GM12891 (cell line): ENCODE measurements around the gene LCLAT1.
"Not testable (repeated sequence)": the region's sequence is repeated elsewhere in the genome, so short reads cannot be mapped to it uniquely, and the experiment has no call there.

ENCODE experiments used
- DNase-seq: peaks from one replicate; pipeline ENCODE4 v3.0.0; 2011; ENCODE audit warnings: low spot score; ENCODE audit not compliant: insufficient read length
- FAIRE-seq: peaks from 2 replicates; lab custom pipeline; 2011; peaks lifted over from hg19 to GRCh38; lab: Jason Lieb, UNC
- PAX5 ChIP-seq: IDR thresholded peaks from 2 replicates; pipeline ENCODE4 v1.6.1; 2011; ENCODE audit warnings: low read length, moderate library complexity, mild to moderate bottlenecking; ENCODE audit not compliant: insufficient read depth, severe bottlenecking
- POLR2A ChIP-seq: IDR thresholded peaks from 2 replicates; pipeline ENCODE4 v1.6.1; 2011; ENCODE audit warnings: low read depth, low read length, control low read depth
- POLR2AphosphoS5 ChIP-seq: IDR thresholded peaks from 2 replicates; pipeline ENCODE4 v1.6.1; 2011; ENCODE audit warnings: low read depth, low read length, control low read depth
- POU2F2 ChIP-seq: IDR thresholded peaks from 2 replicates; pipeline ENCODE4 v1.6.1; 2011; ENCODE audit warnings: low read depth, mild to moderate bottlenecking, control low read depth, low read length, moderate library complexity
- SPI1 ChIP-seq: IDR thresholded peaks from 2 replicates; pipeline ENCODE4 v1.6.1; 2011; ENCODE audit warnings: low read depth, low read length, control low read depth
- TAF1 ChIP-seq: IDR thresholded peaks from 2 replicates; pipeline ENCODE4 v1.6.1; 2011; ENCODE audit warnings: low read depth, low read length, control low read depth

Gene LCLAT1

DNA sequence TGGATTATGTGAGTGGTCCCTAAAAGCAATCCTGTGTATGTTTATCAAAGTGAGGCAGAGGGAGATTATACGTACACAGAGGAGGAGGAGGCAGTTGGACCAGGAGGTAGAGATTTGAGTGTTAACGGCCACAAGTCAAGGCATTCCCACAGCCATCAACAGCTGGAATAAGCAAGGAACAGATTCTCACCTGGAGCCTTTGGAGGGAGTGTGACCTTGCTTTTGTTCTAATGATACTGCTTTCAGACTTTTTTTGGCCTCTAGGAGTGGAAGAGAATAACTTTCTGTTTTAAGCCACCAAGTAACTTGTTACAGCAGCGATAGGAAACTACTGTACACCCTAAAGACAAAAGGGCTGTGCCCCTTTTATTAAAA is 18.1 kb downstream of the LCLAT1 start:
- TF ChIP-seq TAF1 (no peak), POLR2A (no peak), PAX5 (no peak), POLR2AphosphoS5 (no peak), SPI1 (no peak), POU2F2 (no peak)
- FAIRE-seq (peak; percentile 16), DNase-seq (no peak)

DNA sequence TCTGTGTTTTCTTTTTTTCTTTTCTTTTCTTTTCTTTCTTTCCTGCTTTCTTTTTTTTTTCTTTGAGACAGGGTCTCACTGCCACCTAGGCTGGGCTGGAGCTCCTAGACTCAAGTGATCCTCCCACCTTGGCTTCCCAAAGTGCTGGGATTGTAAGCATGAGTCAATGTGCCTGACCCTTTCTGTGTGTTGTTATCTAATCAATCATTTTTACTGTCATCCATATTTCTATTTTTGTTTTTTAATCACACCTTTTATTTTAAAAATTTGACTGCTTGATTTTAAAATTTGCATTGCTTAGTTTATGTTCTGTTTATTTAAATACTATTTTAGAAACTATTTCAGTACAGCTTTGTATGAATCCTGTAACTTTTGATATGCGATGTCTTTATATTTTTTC is 19.2 kb downstream of the LCLAT1 start:
- FAIRE-seq (no peak), DNase-seq (no peak)
- TF ChIP-seq POLR2AphosphoS5 (no peak), PAX5 (no peak), TAF1 (no peak), SPI1 (no peak), POLR2A (no peak), POU2F2 (no peak)

DNA sequence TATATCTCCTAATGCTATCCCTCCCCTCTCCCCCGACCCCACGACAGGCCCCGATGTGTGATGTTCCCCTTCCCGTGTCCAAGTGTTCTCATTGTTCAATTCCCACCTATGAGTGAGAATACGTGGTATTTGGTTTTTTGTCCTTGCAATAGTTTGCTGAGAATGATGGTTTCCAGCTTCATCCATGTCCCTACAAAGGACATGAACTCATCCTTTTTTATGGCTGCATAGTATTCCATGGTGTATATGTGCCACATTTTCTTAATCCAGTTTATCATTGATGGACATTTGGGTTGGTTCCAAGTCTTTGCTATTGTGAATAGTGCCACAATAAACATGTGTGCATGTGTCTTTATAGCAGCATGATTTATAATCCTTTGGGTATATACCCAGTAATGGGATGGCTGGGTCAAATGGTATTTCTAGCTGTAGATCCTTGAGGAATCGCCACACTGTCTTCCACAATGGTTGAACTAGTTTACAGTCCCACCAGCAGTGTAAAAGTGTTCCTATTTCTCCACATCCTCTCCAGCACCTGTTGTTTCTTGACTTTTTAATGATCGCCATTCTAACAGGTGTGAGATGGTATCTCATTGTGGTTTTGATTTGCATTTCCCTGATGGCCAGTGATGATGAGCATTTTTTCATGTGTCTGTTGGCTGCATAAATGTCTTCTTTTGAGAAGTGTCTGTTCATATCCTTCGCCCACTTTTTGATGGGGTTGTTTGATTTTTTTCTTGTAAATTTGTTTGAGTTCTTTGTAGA is 20.2 kb downstream of the LCLAT1 start:
- DNase-seq, FAIRE-seq: not testable (repeated sequence)

DNA sequence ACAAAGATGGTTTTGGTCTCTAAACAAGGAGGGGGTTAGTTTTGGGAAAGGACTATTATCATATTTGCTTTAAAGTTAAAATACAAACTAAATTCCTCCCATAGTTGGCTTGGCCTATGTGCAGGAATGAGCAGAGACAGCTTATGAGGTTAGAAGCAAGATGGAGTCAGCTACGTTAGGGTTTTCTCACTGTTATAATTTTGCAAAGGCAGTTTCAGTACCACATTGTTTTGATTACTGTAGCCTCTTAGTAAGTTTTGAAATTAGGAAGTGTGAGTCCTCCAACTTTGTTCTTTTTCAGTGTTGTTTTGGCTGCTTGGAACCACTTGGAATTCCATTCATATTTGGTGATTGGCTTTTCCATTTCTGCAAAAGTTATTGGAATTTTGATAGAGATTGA is 23.4 kb downstream of the LCLAT1 start:
- DNase-seq (no peak), FAIRE-seq (no peak)
- TF ChIP-seq POLR2AphosphoS5 (no peak), SPI1 (no peak), TAF1 (no peak), PAX5 (no peak), POLR2A (no peak), POU2F2 (no peak)

DNA sequence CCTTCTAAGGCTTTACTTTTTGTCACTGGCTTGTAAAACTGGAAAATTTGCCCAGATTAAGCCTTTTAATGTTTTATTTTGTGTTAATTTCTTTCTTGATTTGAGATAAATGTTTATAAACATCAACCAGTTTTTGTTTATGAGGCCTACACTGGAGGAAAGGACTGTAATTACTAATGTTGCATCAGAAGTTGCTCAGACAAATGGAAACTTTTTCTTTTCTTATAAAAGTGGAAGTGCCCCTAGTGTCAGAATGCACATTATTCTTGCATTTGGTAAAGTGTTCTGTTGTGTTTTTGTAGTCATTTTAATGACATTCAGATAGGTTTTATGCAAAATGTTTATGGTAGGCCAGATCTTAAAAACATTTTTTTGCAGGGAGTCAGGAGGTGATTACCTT is 25.3 kb downstream of the LCLAT1 start:
- FAIRE-seq = no peak
- no peak for DNase-seq
- TF ChIP-seq POLR2A (no peak), SPI1 (peak; percentile 64)

DNA sequence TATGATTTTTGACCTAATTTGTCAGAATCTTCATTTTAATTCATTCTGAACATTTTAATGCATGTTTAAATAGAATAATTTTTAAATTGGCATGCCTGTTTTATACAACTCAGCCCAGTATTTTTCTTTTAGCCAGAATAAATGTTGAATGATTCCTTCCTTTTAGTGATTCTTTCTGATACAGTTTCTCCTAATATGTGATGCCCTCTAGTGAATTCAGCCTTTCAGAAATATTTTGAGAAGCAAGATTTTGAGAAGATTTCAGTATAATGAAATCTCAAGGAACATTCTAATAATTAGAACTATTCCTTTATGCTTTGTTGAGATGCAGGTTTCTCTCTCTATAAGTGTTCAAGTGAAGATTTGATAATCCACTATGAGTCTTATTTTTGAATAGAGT is 28.5 kb downstream of the LCLAT1 start:
- TF ChIP-seq POU2F2 (no peak), PAX5 (no peak), SPI1 (no peak), POLR2AphosphoS5 (no peak), POLR2A (no peak)
- DNase-seq (no peak), FAIRE-seq (no peak)

DNA sequence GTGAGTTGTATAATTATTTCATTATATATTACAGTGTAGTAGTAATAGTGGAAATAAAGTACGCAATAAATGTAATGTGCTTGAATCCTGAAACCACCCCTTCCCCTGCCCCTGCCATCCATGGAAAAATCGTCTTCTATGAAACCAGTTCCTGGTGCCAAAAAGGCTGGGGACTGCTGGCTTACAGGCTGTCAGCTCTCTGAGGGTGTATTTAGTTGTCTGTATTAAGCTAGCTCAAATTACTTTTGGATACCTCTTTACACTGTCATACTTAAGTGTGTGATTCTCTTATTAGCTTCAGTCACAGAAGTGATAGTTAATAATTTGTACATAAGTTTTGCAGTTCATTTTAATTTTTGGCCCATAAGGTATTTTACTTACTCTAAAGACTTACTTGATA is 29.6 kb downstream of the LCLAT1 start:
- DNase-seq (no peak), FAIRE-seq (no peak)
- no peak for TF ChIP-seq PAX5

DNA sequence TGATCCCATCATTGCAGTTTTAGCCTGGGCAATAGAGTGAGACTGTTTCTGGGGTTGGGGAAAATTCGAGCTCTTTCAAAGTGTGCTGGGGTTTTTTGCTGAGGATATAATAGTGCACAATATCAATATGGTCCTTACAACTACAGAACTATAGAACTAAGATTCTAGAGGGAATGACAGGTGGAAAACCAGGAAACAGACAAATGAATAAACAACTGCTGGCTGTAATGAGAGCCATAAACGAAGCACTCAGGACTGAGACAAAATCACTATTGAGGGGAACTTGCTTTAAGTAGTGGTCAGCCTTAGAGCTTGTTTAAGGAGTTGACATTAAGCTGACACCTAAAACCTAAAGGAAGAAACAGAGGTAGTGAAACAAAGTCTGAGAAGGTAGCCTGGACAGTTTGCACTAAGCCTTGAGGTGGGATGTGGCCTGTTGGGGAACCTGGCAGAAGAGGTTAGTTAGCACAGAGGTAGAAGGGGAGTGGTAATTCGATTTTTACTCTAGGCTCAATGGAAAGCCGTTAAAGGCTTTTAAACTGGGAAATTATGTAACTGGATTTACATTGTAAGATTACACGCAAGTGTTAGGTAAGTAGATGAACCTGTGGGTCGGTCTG is 33.8 kb downstream of the LCLAT1 start:
- no peak for TF ChIP-seq POLR2A
- no peak for TF ChIP-seq SPI1
- TF ChIP-seq POU2F2 = no peak
- no peak for TF ChIP-seq PAX5
- TF ChIP-seq POLR2AphosphoS5 = no peak
- TF ChIP-seq TAF1 = no peak
- FAIRE-seq (peak; percentile 28), DNase-seq (no peak)

DNA sequence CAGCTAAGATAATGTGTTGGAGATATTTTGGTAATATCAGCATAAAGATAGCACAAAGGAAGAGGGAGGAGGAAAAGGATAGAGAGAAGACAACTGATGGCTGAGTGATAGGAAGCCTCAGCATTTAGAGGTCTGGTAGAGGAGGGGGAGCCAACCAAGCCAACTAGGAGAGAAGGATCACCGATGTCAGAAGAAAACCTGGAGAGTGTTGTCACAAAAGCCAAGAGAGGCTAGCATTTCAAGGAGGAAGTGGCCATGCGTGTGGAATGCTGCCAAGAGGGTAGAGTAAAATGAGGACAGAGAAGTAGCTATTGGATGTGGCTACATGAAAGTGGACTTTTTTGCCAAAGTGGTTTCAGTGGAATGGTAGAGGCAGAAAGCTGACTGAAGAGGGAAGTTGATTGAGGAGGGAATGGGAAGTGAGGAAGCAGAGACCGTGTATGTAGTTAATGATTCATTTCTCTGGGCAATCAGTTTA is 34.3 kb downstream of the LCLAT1 start:
- TF ChIP-seq TAF1 = no peak
- no peak for TF ChIP-seq POU2F2
- no peak for TF ChIP-seq PAX5
- no peak for TF ChIP-seq POLR2AphosphoS5
- TF ChIP-seq SPI1 = no peak; the same call in 1 of the 2 replicates
- no peak for TF ChIP-seq POLR2A
- FAIRE-seq (peak; percentile 66), DNase-seq (no peak)

DNA sequence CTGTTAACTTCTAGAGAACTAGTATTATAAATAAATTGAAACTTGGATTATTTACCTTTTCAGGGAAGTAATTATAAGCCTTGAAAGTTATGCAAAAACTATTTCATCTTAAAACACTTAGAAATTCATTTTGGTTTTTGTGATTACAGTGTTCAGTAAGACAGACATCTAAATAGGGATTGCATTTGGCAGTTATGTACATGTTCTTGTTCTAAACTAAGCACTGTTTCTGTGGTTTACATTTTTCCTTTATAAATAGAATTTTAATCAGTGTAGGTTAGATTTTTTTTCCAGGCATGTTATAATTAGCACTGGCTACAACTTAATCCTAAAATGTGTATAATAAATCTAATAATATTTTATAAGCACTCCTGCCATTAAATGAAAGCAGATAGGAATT is 35.0 kb downstream of the LCLAT1 start:
- FAIRE-seq = no peak
- no peak for DNase-seq
- TF ChIP-seq POLR2A = no peak
- no peak for TF ChIP-seq POU2F2
- no peak for TF ChIP-seq PAX5
- TF ChIP-seq SPI1 = no peak
- TF ChIP-seq POLR2AphosphoS5 = no peak
- TF ChIP-seq TAF1 = no peak

DNA sequence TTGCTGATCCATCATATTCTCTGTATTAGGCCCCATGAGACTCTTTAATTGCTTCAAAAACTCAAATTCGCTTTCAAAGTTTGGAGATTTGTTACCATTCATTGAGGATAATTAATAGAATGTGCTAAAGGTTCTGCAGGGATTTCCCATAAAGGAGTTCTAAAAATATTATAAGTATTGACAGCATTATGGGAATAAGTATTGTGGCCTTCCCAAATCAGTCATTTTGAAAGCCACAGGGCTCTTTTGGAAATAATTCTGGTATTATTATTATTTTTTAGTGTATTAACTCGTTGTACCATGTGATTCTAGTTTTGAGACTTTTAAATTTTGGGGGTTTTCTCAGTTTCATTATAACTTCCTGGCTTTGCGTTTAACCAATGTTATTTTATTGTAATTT is 37.1 kb downstream of the LCLAT1 start:
- no peak for TF ChIP-seq SPI1
- no peak for TF ChIP-seq POLR2A
- no peak for TF ChIP-seq TAF1
- no peak for TF ChIP-seq POU2F2
- TF ChIP-seq POLR2AphosphoS5 = no peak
- TF ChIP-seq PAX5 = no peak
- FAIRE-seq (no peak), DNase-seq (no peak)
